Hepatocyte (in vitro differentiated cells): ENCODE measurements around the gene LYZL1.

Source experiments
- EZH2 ChIP-seq: fragments of 200-600 bp; sonication (generic); IDR thresholded peaks from 2 replicates; pipeline ENCODE4 v1.6.1; 2016; ENCODE audit warnings: antibody characterized with exemption, mild to moderate bottlenecking, borderline replicate concordance
- EZH2phosphoT487 ChIP-seq: fragments of 200-600 bp; sonication (generic); IDR thresholded peaks from one replicate; pipeline ENCODE4 v1.6.1; 2018; ENCODE audit warnings: antibody characterized with exemption, mild to moderate bottlenecking, low read depth, moderate library complexity; ENCODE audit not compliant: unreplicated experiment, severe bottlenecking
- TF ChIP-seq, protein P1 (sequence below): fragments of 200-600 bp; sonication (generic); IDR thresholded peaks from 2 replicates; pipeline ENCODE4 v1.5.1; 2016; ENCODE audit warnings: antibody characterized with exemption, mild to moderate bottlenecking; ENCODE audit not compliant: poor library complexity

DNA sequence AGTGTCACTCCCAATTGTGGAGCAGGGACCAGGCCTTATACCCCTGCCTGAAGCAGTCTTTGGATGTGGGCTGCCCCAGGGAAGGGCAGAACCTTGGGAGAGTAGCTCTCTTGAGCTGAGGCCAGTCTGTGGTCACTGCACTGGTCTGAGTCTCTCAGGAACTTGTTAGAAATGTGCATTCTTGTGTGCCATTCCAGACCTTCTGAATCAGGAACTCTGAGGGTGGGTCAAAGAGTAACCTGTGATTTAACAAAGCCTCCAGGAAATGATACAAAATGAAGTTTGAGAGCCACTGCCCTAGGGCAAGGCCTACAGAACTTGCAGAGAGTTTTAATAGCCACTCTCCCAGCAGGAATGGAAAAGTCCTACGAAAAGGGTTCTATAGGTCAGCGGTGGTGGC, 68.1 kb downstream of the LYZL1 start:
- TF ChIP-seq, protein P1, sequence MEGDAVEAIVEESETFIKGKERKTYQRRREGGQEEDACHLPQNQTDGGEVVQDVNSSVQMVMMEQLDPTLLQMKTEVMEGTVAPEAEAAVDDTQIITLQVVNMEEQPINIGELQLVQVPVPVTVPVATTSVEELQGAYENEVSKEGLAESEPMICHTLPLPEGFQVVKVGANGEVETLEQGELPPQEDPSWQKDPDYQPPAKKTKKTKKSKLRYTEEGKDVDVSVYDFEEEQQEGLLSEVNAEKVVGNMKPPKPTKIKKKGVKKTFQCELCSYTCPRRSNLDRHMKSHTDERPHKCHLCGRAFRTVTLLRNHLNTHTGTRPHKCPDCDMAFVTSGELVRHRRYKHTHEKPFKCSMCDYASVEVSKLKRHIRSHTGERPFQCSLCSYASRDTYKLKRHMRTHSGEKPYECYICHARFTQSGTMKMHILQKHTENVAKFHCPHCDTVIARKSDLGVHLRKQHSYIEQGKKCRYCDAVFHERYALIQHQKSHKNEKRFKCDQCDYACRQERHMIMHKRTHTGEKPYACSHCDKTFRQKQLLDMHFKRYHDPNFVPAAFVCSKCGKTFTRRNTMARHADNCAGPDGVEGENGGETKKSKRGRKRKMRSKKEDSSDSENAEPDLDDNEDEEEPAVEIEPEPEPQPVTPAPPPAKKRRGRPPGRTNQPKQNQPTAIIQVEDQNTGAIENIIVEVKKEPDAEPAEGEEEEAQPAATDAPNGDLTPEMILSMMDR, result no peak
- TF ChIP-seq EZH2 (no peak), EZH2phosphoT487 (no peak)
